Kidney (tissue), 14 donors: Measurements from ENCODE around the gene DYNC2H1. TPM values are rescaled to one million over a fixed set of nuclear protein-coding genes. Genes with fewer than 3 reads are reported as not detected.
A peak's percentile ranks its signal among the peaks of the same experiment; 100 is the strongest.

Experiments used
- DNase-seq, 5 donors: peaks; one replicate each; pipeline ENCODE4 v3.0.0-alpha.2; 2013 to 2020
- FAIRE-seq: peaks from 2 replicates; lab custom pipeline; 2012; peaks lifted over from hg19 to GRCh38; lab: Jason Lieb, UNC
- H3K27ac ChIP-seq, 2 donors: one replicate each; pipeline ENCODE4 v1.7.0; 2013; ENCODE audit warnings: low read depth in 2 of 2, low read length in 2 of 2, inconsistent platforms in 1 of 2
- H3K27me3 ChIP-seq: one replicate; pipeline ENCODE4 v1.7.1; 2013; ENCODE audit warnings: low read length, inconsistent platforms; ENCODE audit not compliant: control insufficient read depth, insufficient read depth
- H3K36me3 ChIP-seq, 3 donors: one replicate each; pipeline versions ENCODE4 v1.7.0 to v1.7.1; 2013; ENCODE audit warnings: low read length in 3 of 3, control low read depth in 1 of 3, inconsistent platforms in 1 of 3; ENCODE audit not compliant: insufficient read depth in 3 of 3, control insufficient read depth in 2 of 3
- H3K4me1 ChIP-seq, 3 donors: one replicate each; pipeline versions ENCODE4 v1.7.0 to v1.7.1; 2013; ENCODE audit warnings: low read length in 3 of 3, inconsistent platforms in 1 of 3, low read depth in 1 of 3; ENCODE audit not compliant: control insufficient read depth in 2 of 3, insufficient read depth in 2 of 3
- H3K4me3 ChIP-seq, 3 donors: one replicate each; pipeline versions ENCODE4 v1.7.0 to v1.8.1; 2013; ENCODE audit warnings: low read length in 3 of 3, control low read depth in 1 of 3, inconsistent platforms in 1 of 3
- H3K9ac ChIP-seq, 3 donors: one replicate each; pipeline versions ENCODE4 v1.7.0 to v1.7.1; 2013; ENCODE audit warnings: low read length in 3 of 3, control low read depth in 1 of 3, inconsistent platforms in 1 of 3
- H3K9me3 ChIP-seq, 3 donors: one replicate each; pipeline versions ENCODE4 v1.7.0 to v1.7.1; 2013; ENCODE audit warnings: low read length in 3 of 3, control low read depth in 1 of 3, inconsistent platforms in 1 of 3; ENCODE audit not compliant: control insufficient read depth in 2 of 3, insufficient read depth in 1 of 3
- CTCF ChIP-seq: IDR thresholded peaks from 3 replicates; pipeline ENCODE4 v1.5.1; 2012; ENCODE audit warnings: mild to moderate bottlenecking, moderate library complexity, borderline replicate concordance; ENCODE audit not compliant: insufficient read depth; ENCODE audit errors: extremely low read depth
- intact Hi-C: fragments of 100-400 bp; cut with DNase I; formaldehyde crosslinking; loops from one replicate; pipeline ENCODE4 v1.11.1; 2022
- polyA plus RNA-seq: library from polyadenylated mRNA; stranded (reverse); fragments of 350-450 nt; fragmentation: Illumina TruSeq; extraction: RNeasy Lipid Tissue Mini Kit (QIAGEN cat#74804); gene quantifications from one replicate; pipeline ENCODE4 v1.2.3, GENCODE V29; 2014; ENCODE audit warnings: low read depth, low replicate concordance; ENCODE audit not compliant: insufficient read depth
- total RNA-seq: library from RNA; stranded (reverse); fragmentation: NEBNext Ultra II Directional; extraction: Animal tissue kit (Norgen Biotek cat#: 25700); gene quantifications from one replicate; pipeline ENCODE4 v1.2.1, GENCODE V29; 2021
- donor health status: control.
- donor health status: control.
- donor health status: control.
- donor health status: control.
- donor health status: control.
- donor health status: DM: yes; HTN: yes; CAD: no.
- donor health status: Normal renal cell carcinoma (clear cell type).

DYNC2H1 gene
- total and polyA plus RNA-seq, 2 donors from 2014 or later = 13.5 to 30.9 TPM

GRCh38 chr11:103215812-103216211 is 106.6 kb downstream of the DYNC2H1 start:
- H3K4me1 ChIP-seq = no peaks in the 10 kb centered on the region
- intact Hi-C loops = no loop called here
- H3K9ac ChIP-seq = no peak overlapping the region
- no peak overlapping the region for H3K27ac ChIP-seq
- TF ChIP-seq CTCF = no peak
- no peak for FAIRE-seq
- DNase-seq = no peak
- no peaks in the 10 kb centered on the region for H3K27me3 ChIP-seq
- no peaks in the 10 kb centered on the region for H3K36me3 ChIP-seq
- no peak overlapping the region for H3K4me3 ChIP-seq
- H3K9me3 ChIP-seq = no peaks in the 10 kb centered on the region

GRCh38 chr11:103220133-103220532 is 110.9 kb downstream of the DYNC2H1 start:
- FAIRE-seq = no peak

GRCh38 chr11:103222806-103223205 is 113.6 kb downstream of the DYNC2H1 start:
- no peak overlapping the region for H3K27ac ChIP-seq
- no peak for TF ChIP-seq CTCF
- FAIRE-seq (peak; percentile 63), DNase-seq (no peak)
- no peak overlapping the region for H3K4me3 ChIP-seq
- no peaks in the 10 kb centered on the region for H3K4me1 ChIP-seq
- no peaks in the 10 kb centered on the region for H3K9me3 ChIP-seq
- intact Hi-C loops = no loop called here
- no peaks in the 10 kb centered on the region for H3K27me3 ChIP-seq
- no peaks in the 10 kb centered on the region for H3K36me3 ChIP-seq
- H3K9ac ChIP-seq = no peak overlapping the region

More at GRCh38 chr11:103220133-103220532, 110.9 kb downstream of the DYNC2H1 start:
- Histone ChIP-seq H3K9me3 (no peaks in the 10 kb centered on the region), H3K4me1 (no peaks in the 10 kb centered on the region), H3K4me3 (no peak overlapping the region), H3K27ac (no peak overlapping the region), H3K36me3 (no peaks in the 10 kb centered on the region), H3K27me3 (no peaks in the 10 kb centered on the region), H3K9ac (no peak overlapping the region)
- intact Hi-C loops = no loop called here
- DNase-seq = no peak
- TF ChIP-seq CTCF = no peak

- no peak for DNase-seq
- TF ChIP-seq CTCF = no peak
- intact Hi-C loops = no loop called here
- Histone ChIP-seq H3K27me3 (no peaks in the 10 kb centered on the region), H3K9ac (no peak overlapping the region), H3K27ac (no peak overlapping the region), H3K9me3 (no peaks in the 10 kb centered on the region), H3K36me3 (no peaks in the 10 kb centered on the region), H3K4me1 (no peaks in the 10 kb centered on the region), H3K4me3 (no peak overlapping the region)
- no peak for FAIRE-seq
Measured at GRCh38 chr11:103228807-103229206, 119.6 kb downstream of the DYNC2H1 start.
